ENCODE measurements around the gene DIP2B. TPM values are rescaled to one million over a fixed set of nuclear protein-coding genes. Genes with fewer than 3 reads are reported as not detected.

The DIP2B gene
- total RNA-seq, 1 experiment from 2014 or later, result 30.2 TPM

- ChIA-PET POLR2A (interaction anchor here (0.7 kb wide), 1 partner anchor 76 kb away, joined by 6 read pairs; no protein-coding TSS in a partner anchor), CTCF (no interaction called here)
- Histone ChIP-seq H3K4me1 (ENCODE audit: control insufficient read depth, insufficient read depth, low read length) (no peaks in the 10 kb centered on the region; the same call in 1 of the 2 replicates), H3K27ac (ENCODE audit: low read length) (no peak overlapping the region), H3K36me3 (ENCODE audit: control insufficient read depth, insufficient read depth, low read length) (no peaks in the 10 kb centered on the region), H3K9me3 (ENCODE audit: control insufficient read depth, insufficient read depth, low read depth, low read length) (no peaks in the 10 kb centered on the region), H3K27me3 (ENCODE audit: control insufficient read depth, insufficient read depth, low read length) (no peaks in the 10 kb centered on the region), H3K4me3 (ENCODE audit: low read depth in 2 of 2, low read length in 2 of 2) (no peak overlapping the region)
- in situ Hi-C loops (cut with HindIII; ENCODE audit: low pct_unique_long_range_greater_than_20kb, low sequenced_read_pairs), result no loop called here
- no peak for DNase-seq (ENCODE audit: low read depth, low spot score)
- ATAC-seq, result no peak
- no peak for TF ChIP-seq SIN3A (IDR thresholded peaks at IDR 0.05; ENCODE audit: borderline replicate concordance, insufficient read depth, low read depth, low read length)
- no peak for TF ChIP-seq TCF7L2 (IDR thresholded peaks at IDR 0.05; ENCODE audit: low read depth, low read length)
- TF ChIP-seq CTCF (IDR thresholded peaks at IDR 0.05), result no peak
- TF ChIP-seq POLR2AphosphoS5 (IDR thresholded peaks at IDR 0.05; ENCODE audit: low read depth, low read length), result no peak
- TF ChIP-seq REST (IDR thresholded peaks at IDR 0.05; ENCODE audit: insufficient read depth in 1 of 2, low read depth in 2 of 2, low read length in 1 of 2), result no peak
- intact Hi-C loops (cut with micrococcal nuclease; ENCODE audit: unreplicated experiment), result no loop called here
- no TSS peak for BruUV-seq (replicated peaks)
Measured at GRCh38 chr12:50665170-50665569, 160.4 kb downstream of the DIP2B start.

- CTCF ChIA-PET, result no interaction called here
- no peak overlapping the region for H3K4me3 ChIP-seq (ENCODE audit: low read depth in 2 of 2, low read length in 2 of 2)
- intact Hi-C loops (cut with micrococcal nuclease; ENCODE audit: unreplicated experiment), result no loop called here
- POLR2A ChIA-PET, result interaction anchor here (0.7 kb wide), 1 partner anchor 76 kb away, joined by 6 read pairs; no protein-coding TSS in a partner anchor
- ATAC-seq, result no peak
- no peaks in the 10 kb centered on the region for H3K9me3 ChIP-seq (ENCODE audit: control insufficient read depth, insufficient read depth, low read depth, low read length)
- BruUV-seq (replicated peaks), result no TSS peak
- in situ Hi-C loops (cut with HindIII; ENCODE audit: low pct_unique_long_range_greater_than_20kb, low sequenced_read_pairs), result no loop called here
- no peak overlapping the region for H3K27ac ChIP-seq (ENCODE audit: low read length)
- no peak for DNase-seq (ENCODE audit: low read depth, low spot score)
- no peaks in the 10 kb centered on the region; the same call in 1 of the 2 replicates for H3K4me1 ChIP-seq (ENCODE audit: control insufficient read depth, insufficient read depth, low read length)
- H3K27me3 ChIP-seq (ENCODE audit: control insufficient read depth, insufficient read depth, low read length), result no peaks in the 10 kb centered on the region
- no peaks in the 10 kb centered on the region for H3K36me3 ChIP-seq (ENCODE audit: control insufficient read depth, insufficient read depth, low read length)
- no peak for TF ChIP-seq POLR2AphosphoS5 (IDR thresholded peaks at IDR 0.05; ENCODE audit: low read depth, low read length)
- TF ChIP-seq SIN3A (IDR thresholded peaks at IDR 0.05; ENCODE audit: borderline replicate concordance, insufficient read depth, low read depth, low read length), result no peak
- TF ChIP-seq CTCF (IDR thresholded peaks at IDR 0.05), result no peak
- TF ChIP-seq REST (IDR thresholded peaks at IDR 0.05; ENCODE audit: insufficient read depth in 1 of 2, low read depth in 2 of 2, low read length in 1 of 2), result no peak
- TF ChIP-seq TCF7L2 (IDR thresholded peaks at IDR 0.05; ENCODE audit: low read depth, low read length), result no peak
Measured at GRCh38 chr12:50665609-50666008, 160.8 kb downstream of the DIP2B start.

Data from Panc1 (cell line).